Skin epidermis (tissue), 12 donors: ENCODE results near the gene ALG14.
"Not testable (repeated sequence)": the region's sequence is repeated elsewhere in the genome, so short reads cannot be mapped to it uniquely, and the experiment has no call there.

Experiments
- H3K27ac ChIP-seq, 21 experiments: fragments of 200-600 bp; sonication (generic) in 11 of 21; one replicate each; pipeline ENCODE4 v1.5.0; 2020; ENCODE audit warnings: mild to moderate bottlenecking in 3 of 21, inconsistent platforms in 2 of 21, moderate library complexity in 2 of 21
- H3K4me3 ChIP-seq, 7 experiments: fragments of 200-600 bp; sonication (generic) in 2 of 7; one replicate each; pipeline ENCODE4 v1.5.0; 2020; ENCODE audit warnings: inconsistent platforms in 2 of 7, mild to moderate bottlenecking in 2 of 7, moderate library complexity in 1 of 7

Gene ALG14

DNA sequence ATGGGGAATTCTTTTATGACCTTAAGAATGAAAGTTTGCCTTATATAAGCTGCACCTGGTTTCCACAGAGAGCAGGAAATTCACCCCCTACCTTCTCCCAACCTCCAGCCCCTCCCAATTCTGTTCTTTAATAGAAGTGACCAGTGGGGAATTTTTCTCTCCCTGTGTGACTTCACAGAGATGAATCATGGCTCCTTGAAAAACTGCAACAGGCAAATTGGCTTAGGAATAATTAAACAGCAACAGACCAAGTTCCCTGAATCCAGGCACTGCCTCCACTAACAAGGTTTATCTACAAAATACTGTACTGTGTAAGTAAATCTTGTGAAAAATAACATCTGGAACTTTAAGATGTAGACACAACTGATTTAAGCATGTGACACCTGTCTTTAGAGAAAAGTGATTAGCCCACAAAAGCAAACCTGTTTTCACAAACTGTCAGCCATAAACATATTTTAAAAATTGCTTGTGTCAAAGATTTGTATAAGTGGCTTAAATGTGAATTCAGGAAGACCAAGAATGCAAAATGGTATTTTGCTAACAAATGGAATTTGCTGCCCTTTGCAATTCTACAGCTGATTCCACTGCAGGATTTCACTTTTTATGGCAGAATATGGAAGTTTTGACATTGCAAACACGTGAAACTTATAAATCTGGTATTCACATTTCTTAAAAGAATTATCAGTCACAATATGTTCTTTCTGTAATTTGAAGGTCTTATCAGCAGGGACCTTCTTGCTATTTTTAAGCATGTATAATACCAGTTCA, 54.0 kb downstream of the ALG14 start:
- Histone ChIP-seq H3K27ac (peak overlapping the region in 2 of 21 experiments; percentile 1 to 3), H3K4me3 (no peak overlapping the region)

DNA sequence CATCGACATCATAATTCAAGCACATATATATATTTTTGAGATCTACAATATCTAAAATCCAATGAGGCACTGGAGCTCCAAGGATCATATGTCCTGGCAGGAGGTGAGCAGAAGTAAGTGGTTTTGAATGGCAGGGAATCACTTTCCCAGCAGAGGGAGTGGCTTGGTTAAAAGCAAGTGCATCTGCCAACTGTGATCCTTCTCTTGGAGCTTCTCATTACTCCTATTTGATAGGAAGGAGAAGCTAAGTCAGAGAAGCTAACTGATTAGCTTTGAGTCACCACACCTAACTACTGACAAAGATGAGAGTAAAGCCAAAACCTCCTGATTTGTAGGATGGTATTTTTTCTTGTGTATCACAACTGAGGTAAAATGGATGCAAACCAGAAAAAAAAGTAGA, 55.0 kb downstream of the ALG14 start:
- no peak overlapping the region for H3K4me3 ChIP-seq
- no peak overlapping the region for H3K27ac ChIP-seq

DNA sequence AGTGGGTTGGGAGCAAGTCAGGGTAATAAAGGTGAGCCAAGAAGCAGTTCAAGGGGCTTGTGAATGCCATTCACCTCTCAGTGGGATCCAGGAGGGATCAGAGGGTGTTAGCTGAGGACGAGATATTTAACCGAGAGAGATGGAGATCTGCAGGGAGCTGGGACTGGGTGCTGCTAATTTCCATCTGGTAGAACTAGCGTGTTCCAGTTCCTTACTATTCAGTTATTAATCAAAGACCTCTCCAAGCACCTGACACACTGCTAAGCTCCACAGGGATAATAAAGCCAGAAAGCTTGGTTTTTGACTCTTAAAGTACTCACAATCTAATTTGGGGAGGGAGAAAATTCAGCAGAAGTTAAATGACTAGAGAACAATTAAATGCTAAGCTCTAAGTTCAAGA, 57.7 kb downstream of the ALG14 start:
- no peak overlapping the region for H3K4me3 ChIP-seq
- no peak overlapping the region for H3K27ac ChIP-seq

DNA sequence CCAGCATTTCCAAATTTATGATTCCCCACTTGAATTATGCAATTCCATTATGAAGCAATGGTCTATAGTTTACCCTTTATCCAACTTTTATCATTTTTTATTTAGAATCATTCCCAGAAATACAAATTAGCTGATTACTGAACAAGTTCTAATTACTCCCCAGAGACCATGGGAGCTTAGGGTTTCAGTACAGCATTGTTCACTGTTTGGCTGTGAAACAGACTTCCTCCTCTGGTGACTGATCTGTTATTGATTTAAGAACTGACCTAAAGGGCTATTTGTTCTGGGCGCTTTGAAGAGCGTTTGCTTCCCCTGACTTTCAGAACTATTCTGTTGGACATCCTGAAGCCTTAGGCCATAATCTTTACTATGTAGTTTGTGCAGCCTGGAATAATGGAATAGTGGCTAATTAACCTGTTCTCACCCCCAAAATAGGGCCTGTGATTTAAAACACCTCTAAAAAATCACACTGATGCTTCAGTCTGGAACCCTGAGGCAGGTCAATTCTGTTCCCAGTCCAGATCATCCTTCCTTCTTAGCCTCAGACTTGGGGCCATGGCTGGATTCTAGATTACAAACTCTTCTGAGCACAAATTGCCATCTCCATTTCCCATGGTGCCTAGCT, 58.7 kb downstream of the ALG14 start:
- peak overlapping the region in 5 of 21 experiments; percentile 41 to 64 (median 59) for H3K27ac ChIP-seq

DNA sequence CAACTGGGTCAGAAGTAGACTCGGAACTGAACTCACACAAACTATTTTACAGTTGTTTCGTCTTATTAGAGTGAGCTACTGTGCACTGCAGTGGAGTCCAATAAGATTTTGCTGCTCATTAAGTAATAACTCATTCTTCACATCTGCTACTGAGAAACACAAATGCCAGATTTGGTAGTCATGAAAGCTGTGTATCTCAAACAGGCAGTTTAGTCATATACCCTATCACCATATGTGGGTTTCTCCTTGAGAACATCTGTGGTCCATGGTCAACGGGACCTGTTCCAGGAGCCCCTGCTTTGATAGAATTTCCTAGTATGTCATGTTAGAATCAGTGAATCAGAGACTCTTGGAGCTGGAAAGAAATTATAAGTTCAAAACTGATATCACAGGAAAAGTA, 60.4 kb downstream of the ALG14 start:
- Histone ChIP-seq H3K27ac (no peak overlapping the region), H3K4me3 (no peak overlapping the region)

More for the DNA sequence above, 58.7 kb downstream of the ALG14 start:
- no peak overlapping the region for H3K4me3 ChIP-seq

DNA sequence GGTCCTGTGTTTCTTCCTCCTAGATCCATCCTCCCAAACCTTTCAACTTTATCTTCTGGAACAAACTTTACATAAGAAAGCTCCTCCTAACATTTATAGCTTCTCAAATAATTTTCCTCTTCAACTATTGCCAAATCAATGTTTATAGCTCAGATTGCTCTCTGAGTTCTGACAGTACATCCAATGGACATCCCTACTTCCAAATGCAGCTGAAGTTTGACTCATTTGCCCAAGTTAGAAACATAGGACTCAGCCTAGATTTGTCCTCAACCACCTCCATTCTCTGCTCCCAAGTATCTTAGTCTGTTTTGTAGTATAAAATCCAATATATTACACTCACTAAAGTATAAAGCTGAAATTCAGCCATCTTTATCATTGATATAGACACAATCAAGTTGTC, 62.6 kb downstream of the ALG14 start:
- Histone ChIP-seq H3K27ac (no peak overlapping the region), H3K4me3 (no peak overlapping the region)

DNA sequence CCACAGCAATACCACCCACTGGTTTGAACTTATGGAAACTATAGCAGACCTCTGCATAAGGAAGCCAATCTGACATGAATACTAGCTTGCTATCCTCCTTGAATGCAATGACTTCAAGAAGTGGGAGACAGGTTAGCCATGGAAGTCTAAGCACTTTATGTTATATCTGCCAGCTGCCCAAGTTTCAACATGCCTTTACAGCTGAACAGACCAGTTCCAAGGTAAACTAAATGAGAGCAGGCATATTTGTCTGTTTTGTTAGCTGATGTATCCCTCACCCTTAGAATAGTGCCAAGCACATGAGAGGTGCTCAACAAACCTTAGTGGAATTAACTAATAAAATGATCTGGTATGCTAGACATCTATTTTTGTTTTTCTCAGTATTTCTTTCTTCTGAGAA, 65.1 kb downstream of the ALG14 start:
- H3K4me3 ChIP-seq = no peak overlapping the region

DNA sequence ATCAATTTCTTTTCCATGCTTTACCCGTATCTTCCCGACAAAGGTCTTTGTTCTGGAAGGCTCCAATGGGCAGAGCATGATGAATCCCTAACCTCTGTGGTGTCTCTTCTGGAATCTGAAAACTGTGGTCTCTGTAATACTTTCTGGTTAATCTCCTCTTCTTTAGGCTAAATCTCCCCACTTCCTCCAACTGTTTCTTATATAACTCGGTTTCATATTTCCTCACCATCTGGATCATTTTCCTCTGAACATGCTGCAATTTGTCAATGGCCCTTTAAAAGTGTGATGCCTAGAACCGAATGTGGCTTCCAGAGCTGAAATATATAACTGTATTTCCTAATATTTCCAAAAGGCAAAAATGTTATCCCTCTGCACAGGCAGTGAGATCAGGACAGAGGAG, 66.1 kb downstream of the ALG14 start:
- H3K27ac ChIP-seq = no peak overlapping the region
- H3K4me3 ChIP-seq = no peak overlapping the region

More for the DNA sequence above, 65.1 kb downstream of the ALG14 start:
- H3K27ac ChIP-seq = peak overlapping the region in 3 of 21 experiments; percentile 27 to 49 (median 40)

DNA sequence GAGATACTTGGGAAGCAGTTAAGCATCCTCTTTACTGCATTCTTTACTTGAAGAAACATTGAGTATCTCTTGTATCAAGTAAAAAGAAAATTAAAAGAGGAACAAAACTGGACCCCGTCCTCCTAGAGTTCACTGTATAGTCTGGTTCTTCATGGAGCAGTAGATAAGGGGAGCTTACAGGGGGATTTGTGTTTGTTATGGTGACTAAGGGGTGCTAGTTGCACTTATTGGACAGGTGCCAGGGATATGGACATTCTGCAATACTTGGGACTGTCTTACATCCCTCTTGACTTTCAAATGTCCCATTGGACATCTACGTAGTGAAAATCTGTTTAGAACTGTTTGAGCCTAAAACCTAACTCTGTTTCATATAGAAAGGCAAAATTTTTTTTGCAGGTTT, 67.2 kb downstream of the ALG14 start:
- no peak overlapping the region for H3K4me3 ChIP-seq
- no peak overlapping the region for H3K27ac ChIP-seq

DNA sequence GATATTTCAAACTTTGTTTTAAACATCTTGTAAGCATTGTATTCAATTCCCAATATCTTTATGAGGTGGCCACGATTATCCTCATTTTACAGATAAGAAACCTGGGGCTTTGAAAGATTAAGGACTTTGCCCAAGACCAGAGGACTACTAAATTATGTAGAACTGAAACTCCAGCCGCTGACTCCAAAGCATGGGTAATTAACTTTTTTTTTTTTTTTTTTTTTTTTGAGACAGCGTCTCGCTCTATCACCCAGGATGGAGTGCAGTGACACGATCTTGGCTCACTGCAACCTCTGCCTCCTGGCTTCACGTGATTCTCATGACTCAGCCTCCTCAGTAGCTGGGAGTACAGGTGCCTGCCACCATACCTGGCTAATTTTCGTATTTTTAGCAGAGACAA, 68.7 kb downstream of the ALG14 start:
- H3K27ac ChIP-seq = no peak overlapping the region

DNA sequence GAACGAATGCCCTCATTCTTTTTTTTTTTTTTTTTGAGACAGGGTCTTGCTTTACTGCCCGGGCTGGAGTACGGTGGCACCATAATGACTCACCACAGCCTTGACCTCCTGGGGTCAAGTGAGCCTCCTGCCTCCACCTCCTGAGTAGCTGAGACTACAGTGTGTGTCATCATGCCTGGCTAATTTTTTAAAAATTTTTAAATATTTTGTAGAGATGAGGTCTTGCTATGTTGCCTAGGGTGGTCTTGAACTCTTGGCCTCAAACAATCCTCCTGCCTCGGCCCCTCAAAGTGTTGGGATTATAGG, 69.4 kb downstream of the ALG14 start:
- peak overlapping the region in 4 of 21 experiments; percentile 25 to 66 (median 36) for H3K27ac ChIP-seq
- H3K4me3 ChIP-seq = no peak overlapping the region

More for the DNA sequence above, 68.7 kb downstream of the ALG14 start:
- no peak overlapping the region for H3K4me3 ChIP-seq

DNA sequence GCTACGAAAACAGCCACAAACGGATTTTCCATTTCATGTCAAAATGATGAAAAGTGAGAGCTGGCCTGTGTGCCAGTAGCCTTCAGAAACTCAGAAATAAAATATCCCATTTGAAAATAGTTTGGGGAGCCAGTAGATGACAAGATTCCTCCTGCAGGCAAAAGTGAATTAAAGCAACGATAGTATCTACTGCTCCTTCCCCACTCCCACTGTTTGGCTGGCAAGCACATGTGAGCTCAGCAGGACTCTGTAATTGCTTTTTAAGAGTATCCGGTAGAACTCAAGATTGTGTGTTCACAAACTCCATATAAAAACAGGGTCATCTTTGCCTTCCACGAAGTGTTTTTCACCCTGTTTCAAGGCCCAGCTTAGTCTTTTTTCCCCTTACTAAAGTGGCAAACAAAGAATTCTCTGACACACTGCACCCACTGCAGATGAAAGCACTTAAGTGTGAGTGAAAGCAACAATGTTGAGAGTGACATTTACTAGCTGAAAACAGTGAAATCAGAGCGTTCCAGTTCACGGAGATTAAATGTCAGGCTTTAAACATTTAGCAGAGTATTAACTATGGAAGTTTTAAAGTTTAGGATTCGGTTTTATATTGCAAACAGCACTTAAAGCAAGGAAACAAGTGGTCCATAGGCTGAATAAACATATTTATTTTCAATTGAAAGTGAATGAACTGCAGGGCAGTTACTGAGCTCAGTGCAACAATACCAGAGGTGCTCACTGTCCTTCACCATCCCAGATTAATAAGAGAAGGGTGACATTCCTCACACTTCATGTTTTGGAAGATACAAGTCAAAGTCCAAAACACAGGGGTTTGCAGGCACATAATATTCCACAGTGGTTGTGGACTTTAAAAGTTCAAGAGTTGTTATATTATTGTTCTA, 70.0 kb downstream of the ALG14 start:
- H3K27ac ChIP-seq = peak overlapping the region in 4 of 21 experiments; percentile 25 to 66 (median 36)
- no peak overlapping the region for H3K4me3 ChIP-seq

DNA sequence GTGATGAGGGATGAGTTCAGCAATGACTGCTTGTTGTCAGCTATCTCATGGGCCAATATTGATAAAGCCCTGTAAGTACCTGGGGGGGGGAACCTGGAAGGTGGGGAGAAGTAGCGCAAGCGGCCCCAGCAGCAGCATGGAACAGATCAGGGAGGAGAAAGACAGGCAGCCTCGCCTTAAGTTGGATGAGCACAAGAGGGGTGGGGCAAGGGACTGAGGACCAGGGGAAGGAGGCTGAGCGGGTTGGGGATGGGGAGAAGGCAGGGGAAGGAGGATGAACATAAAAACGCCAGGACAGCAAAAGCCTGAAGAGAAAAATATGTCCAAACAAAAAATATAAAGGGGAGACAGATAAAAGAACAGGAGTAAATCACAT, 70.6 kb downstream of the ALG14 start:
- Histone ChIP-seq H3K27ac (peak overlapping the region in 2 of 21 experiments; percentile 25 to 66), H3K4me3 (no peak overlapping the region)

DNA sequence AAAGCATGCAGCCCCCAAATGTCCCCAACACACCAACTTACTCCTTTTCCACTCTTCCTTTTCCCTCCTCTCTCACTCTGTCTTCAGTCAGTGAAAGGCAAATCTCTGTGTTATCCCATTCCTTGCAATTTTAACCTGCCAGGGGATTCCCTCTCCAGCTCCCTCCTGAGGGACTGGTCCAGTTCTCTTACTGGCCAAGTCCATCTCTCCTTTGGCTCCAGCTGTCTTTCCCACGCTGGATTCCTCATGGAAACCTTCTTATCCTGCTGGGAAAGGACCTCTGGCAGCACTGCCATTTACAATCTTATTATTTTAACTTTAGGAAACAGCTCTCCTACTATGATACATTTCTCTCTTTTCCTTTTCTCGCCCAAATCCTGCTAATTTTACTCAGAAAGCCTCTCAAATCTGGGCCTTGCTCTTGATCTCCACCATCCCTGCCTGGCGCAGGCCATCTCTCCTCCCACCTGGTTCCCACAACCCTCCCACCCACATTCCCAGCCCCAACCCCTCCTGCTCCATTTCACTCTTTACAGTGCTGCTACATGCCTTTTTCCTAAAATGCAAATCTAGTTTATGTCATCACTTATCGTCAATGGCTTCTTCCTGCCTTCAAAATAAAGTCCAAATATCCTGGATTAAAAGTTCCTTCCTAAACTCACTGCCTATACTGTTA, 73.2 kb downstream of the ALG14 start:
- Histone ChIP-seq H3K4me3 (no peak overlapping the region), H3K27ac (no peak overlapping the region)

DNA sequence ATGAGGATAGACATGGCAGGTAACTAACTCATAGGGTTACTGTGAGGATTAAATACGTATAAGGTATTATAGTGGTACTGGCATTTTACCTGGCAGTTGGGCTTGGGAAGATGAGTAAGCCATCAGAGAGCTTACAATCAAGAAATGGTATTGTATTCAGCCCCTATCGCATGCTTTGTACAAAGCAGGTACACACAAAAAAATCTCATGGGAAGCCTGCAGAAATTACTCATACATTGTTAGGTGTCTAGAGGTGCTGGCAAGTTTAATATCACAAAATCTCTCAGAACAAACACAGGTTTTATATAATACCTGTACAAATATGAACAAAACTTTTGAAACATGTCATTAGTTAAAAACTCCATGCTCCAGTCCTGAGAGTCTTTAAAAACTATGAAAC, 74.0 kb downstream of the ALG14 start:
- Histone ChIP-seq H3K27ac (no peak overlapping the region), H3K4me3 (no peak overlapping the region)

DNA sequence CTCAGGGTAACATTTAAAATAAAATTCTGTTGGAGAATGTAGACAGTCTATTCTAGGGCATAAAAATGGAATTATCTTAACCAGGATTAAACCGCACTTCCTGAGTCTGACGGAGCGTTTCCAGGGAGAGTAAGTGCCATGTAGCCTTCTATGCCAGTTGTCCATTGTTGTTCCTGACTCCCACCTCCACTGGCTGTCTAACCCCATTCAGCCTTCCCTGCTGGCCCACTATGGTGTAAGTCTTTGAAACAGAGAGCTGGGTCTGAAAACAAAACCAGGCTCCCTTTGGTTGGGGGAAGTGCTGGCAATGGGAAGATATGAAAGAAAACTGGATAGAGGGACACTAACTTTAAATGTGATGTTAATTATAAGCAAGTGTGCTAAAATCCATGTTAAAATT, 74.6 kb downstream of the ALG14 start:
- H3K4me3 ChIP-seq = no peak overlapping the region
- no peak overlapping the region for H3K27ac ChIP-seq

DNA sequence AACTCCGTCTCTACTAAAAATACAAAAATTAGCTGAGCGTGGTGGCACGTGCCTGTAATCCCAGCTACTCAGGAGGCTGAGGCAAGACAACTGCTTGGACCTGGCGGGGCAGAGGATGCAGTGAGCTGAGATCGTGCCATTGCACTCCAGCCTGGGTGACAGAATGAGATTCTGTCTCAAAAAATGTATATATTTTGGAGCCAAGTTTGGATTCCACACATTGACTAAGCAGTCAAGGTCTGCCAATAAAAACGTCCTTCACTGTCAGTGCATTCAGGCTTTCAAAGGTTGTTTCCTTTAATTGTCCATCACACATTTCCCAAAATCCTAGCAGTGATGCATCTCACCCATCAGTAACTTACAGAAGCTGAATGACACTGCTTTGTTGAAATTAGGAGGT, 77.2 kb downstream of the ALG14 start:
- H3K27ac ChIP-seq, H3K4me3 ChIP-seq: not testable (repeated sequence)

DNA sequence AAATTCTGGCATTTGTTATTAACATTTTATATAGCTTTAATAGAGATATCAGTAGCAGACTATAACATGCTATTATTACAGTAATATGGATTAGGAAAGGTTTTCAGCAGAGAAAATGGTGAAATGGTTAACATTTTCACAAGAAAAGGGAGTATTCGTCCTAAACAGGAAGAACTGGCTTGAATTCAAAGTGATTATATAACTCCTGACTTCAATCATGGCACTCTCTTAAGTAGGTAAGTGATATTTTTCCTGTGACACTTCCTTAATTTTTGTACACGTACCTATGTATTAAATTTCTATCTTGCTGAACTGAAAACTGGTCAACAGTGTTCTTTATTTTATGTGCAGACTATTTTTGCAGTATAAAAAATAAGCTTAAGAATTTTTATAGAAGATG, 77.9 kb downstream of the ALG14 start:
- H3K4me3 ChIP-seq = no peak overlapping the region
- peak overlapping the region in 4 of 21 experiments; percentile 14 to 43 (median 21) for H3K27ac ChIP-seq

DNA sequence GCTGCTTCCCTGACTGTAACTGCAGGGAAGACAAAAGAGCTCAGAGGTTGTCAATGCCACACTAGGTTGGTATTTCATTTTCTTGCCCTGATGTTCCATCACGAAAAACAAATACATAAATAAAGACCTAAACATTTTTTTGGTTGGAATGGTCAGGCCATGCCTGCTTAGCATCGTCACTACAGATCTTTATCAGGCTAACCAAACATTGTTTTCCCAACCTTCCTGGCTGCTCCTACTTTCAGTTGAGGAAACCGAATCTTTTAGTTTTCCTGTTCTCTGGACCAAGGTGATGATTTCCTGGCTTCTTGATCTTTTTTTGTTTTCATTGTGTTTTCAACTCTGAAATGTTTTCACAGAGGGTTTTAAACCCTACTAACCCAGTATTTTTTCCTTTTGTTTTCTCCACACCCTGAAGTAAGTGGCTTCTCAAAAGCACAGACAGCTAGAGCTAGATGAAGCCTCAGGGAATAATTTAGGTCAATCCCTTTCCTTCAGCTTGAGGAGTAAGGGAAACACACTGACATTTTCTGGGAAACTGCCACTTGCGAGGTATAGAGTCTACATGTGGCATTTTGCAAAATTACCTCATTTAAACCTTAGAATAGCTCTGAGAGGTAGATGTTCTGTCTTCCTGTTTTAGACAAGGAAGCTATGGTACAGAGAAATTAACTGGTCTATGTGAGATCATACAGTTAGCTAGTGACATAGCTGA, 78.7 kb downstream of the ALG14 start:
- H3K4me3 ChIP-seq = no peak overlapping the region
- H3K27ac ChIP-seq = peak overlapping the region in 5 of 21 experiments; percentile 0 to 43 (median 16)
